Brain microvascular endothelial cell (primary cell): ENCODE results near the gene ARHGEF17.

ENCODE experiments used
- DNase-seq: peaks from one replicate; pipeline ENCODE4 v3.0.0-alpha.2; 2020
- H3K27ac ChIP-seq: fragments of 250-450 bp; sonication (Bioruptor Pico); 2 replicates; pipeline ENCODE4 v1.5.1; 2020; ENCODE audit warnings: mild to moderate bottlenecking, moderate library complexity
- H3K27me3 ChIP-seq: fragments of 250-450 bp; sonication (Bioruptor Pico); replicated peaks from 2 replicates; pipeline ENCODE4 v1.5.1; 2020; ENCODE audit warnings: mild to moderate bottlenecking
- H3K36me3 ChIP-seq: fragments of 250-450 bp; sonication (Bioruptor Pico); replicated peaks from 2 replicates; pipeline ENCODE4 v1.5.1; 2020; ENCODE audit warnings: mild to moderate bottlenecking
- H3K4me3 ChIP-seq: 2 replicates; pipeline ENCODE4 v1.5.1; 2011; ENCODE audit warnings: low read depth, mild to moderate bottlenecking, control low read depth, low read length, moderate library complexity
- in situ Hi-C: cut with HindIII; loops from 2 replicates; pipeline ENCODE4 v1.10.0; 2017; ENCODE audit warnings: low sequenced_read_pairs, low pct_ligation_motif_present
- TF ChIP-seq, protein P1 (sequence below): IDR thresholded peaks from 2 replicates; pipeline ENCODE4 v1.5.1; 2011; ENCODE audit warnings: low read depth, mild to moderate bottlenecking, moderate library complexity, low read length, control low read depth, inconsistent platforms; ENCODE audit errors: missing control alignments

Gene ARHGEF17

DNA sequence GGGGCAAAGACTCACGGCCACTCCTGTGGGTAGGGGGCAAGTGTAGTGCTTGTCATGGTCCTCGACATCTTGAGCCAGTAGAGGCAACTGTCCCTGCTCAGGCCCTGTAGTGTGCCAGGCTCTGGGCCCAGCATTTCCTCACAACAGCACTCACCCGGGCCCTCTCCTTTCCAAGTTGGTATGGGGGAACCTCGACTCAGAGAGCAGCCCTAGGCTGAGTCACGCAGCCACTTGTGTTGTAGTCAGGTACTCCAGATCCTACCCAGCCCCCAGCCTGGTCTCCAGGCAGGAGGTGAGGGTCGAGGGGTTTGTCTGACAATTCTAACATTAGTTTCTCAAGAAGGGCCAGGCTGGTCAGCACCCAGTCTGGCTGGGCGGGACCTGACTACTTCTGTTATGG lies 72.3 kb downstream of the ARHGEF17 start:
- DNase-seq: no peak
- Histone ChIP-seq H3K36me3 (no peaks in the 10 kb centered on the region), H3K27me3 (no peaks in the 10 kb centered on the region), H3K27ac (no peak overlapping the region), H3K4me3 (no peak overlapping the region)
- in situ Hi-C loops: no loop called here
- TF ChIP-seq, protein P1, sequence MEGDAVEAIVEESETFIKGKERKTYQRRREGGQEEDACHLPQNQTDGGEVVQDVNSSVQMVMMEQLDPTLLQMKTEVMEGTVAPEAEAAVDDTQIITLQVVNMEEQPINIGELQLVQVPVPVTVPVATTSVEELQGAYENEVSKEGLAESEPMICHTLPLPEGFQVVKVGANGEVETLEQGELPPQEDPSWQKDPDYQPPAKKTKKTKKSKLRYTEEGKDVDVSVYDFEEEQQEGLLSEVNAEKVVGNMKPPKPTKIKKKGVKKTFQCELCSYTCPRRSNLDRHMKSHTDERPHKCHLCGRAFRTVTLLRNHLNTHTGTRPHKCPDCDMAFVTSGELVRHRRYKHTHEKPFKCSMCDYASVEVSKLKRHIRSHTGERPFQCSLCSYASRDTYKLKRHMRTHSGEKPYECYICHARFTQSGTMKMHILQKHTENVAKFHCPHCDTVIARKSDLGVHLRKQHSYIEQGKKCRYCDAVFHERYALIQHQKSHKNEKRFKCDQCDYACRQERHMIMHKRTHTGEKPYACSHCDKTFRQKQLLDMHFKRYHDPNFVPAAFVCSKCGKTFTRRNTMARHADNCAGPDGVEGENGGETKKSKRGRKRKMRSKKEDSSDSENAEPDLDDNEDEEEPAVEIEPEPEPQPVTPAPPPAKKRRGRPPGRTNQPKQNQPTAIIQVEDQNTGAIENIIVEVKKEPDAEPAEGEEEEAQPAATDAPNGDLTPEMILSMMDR: no peak

- DNase-seq: no peak
- in situ Hi-C loops: no loop called here
- Histone ChIP-seq H3K36me3 (no peaks in the 10 kb centered on the region), H3K27me3 (no peaks in the 10 kb centered on the region), H3K4me3 (no peak overlapping the region), H3K27ac (no peak overlapping the region)
- TF ChIP-seq, protein P1: no peak
Measured at GRCh38 chr11:73380897-73381410, 72.9 kb downstream of the ARHGEF17 start.

DNA sequence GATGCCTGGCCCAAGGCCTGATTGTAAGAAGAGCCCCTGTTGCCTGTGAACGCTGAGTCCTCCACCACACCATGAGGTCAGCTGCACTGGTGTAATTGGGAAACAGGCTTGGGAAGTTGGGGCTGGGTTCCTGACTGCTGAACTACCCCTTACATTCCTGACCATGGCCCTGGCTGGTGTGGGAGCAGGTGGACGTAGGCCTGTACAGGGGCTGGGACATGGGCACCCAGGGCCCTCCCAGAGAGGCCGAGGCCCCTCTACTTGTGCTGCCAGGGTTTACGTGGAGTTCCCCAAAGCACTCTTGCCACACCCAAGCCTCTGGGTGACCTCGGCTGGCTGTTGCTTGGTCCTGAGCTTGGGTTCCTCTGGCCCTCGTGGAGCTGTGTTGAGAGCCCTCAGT lies 73.5 kb downstream of the ARHGEF17 start:
- in situ Hi-C loops: no loop called here
- no peak for DNase-seq
- Histone ChIP-seq H3K36me3 (no peaks in the 10 kb centered on the region), H3K27me3 (no peaks in the 10 kb centered on the region), H3K27ac (no peak overlapping the region), H3K4me3 (no peak overlapping the region)
- TF ChIP-seq, protein P1: no peak

DNA sequence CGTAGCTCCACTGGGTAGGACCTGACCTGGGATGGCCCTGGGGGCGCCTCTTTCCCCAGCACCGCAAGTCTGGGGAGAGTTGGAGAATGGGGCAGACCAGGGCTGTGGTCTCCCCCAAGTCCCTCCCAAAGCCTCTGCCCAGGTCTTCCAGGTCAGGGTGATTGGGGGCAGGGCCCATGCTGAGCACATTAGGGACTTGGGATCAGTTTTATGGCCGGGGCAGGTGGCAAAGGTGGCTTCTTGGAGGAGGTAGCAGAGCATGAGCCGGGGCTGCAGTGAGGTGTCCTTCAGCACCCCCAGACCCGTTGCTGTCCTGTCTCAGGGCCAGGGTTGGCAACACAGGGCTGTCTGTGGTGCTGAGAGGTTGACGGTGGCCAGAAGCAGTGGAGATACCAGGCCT lies 74.1 kb downstream of the ARHGEF17 start:
- Histone ChIP-seq H3K27me3 (no peaks in the 10 kb centered on the region), H3K36me3 (no peaks in the 10 kb centered on the region), H3K4me3 (no peak overlapping the region), H3K27ac (no peak overlapping the region)
- no peak for DNase-seq
- in situ Hi-C loops: no loop called here
- TF ChIP-seq, protein P1: no peak

- DNase-seq: no peak
- in situ Hi-C loops: no loop called here
- no peak overlapping the region for H3K27ac ChIP-seq
- no peaks in the 10 kb centered on the region for H3K27me3 ChIP-seq
- H3K36me3 ChIP-seq: no peaks in the 10 kb centered on the region
- H3K4me3 ChIP-seq: no peak overlapping the region
- TF ChIP-seq, protein P1: no peak
Measured at GRCh38 chr11:73382747-73383146, 74.7 kb downstream of the ARHGEF17 start.
